ENCODE measurements around the gene PARM1.

PARM1 gene

DNA sequence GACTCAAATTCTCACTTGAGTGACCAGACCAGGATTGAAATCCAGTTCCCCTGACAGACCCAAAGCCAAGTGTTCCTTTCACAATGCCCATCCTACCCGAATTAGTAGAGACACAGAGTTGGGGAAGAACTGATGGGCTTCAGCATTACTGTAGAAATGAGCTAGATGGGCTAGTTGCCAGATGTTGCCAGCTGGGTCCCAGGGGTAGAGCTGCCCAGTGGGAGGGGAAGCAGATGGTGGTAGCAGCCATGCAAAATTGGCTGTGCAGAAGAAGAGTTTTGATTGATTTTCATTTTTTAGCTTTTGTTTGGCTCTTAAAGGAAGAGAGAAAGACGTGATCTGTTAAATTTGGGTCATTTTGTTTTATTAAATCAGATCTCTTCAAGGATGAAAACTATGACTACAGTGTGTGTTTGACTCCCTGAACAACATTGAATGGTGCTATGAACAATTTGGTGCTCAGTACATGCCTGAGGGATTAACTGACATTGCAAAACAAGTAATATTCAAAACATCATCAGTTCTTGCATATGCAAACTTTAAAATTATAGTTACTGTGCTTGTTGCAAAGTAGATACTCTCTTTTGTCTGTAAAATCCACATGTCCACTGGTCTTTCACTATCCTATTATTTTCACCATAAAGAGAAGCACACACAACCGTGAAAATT lies 86.0 kb downstream of the PARM1 start:
- TF ChIP-seq, protein P1, sequence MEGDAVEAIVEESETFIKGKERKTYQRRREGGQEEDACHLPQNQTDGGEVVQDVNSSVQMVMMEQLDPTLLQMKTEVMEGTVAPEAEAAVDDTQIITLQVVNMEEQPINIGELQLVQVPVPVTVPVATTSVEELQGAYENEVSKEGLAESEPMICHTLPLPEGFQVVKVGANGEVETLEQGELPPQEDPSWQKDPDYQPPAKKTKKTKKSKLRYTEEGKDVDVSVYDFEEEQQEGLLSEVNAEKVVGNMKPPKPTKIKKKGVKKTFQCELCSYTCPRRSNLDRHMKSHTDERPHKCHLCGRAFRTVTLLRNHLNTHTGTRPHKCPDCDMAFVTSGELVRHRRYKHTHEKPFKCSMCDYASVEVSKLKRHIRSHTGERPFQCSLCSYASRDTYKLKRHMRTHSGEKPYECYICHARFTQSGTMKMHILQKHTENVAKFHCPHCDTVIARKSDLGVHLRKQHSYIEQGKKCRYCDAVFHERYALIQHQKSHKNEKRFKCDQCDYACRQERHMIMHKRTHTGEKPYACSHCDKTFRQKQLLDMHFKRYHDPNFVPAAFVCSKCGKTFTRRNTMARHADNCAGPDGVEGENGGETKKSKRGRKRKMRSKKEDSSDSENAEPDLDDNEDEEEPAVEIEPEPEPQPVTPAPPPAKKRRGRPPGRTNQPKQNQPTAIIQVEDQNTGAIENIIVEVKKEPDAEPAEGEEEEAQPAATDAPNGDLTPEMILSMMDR (IDR thresholded peaks at IDR 0.05): no peak
- no peak overlapping the region for H3K27ac ChIP-seq
- H3K79me2 ChIP-seq: no peaks in the 10 kb centered on the region
- H3K9me3 ChIP-seq (ENCODE audit: control insufficient read depth, low read length): no peaks in the 10 kb centered on the region
- no peak overlapping the region for H3K4me2 ChIP-seq (ENCODE audit: low read length)
- H3K27me3 ChIP-seq (ENCODE audit: control insufficient read depth, insufficient read depth, low read length): no peaks in the 10 kb centered on the region
- H3K9ac ChIP-seq: no peak overlapping the region
- no peaks in the 10 kb centered on the region for H3K36me3 ChIP-seq (ENCODE audit: control insufficient read depth, insufficient read depth, low read length)
- no peak overlapping the region for H2AFZ ChIP-seq
- H3K4me3 ChIP-seq (ENCODE audit: low read depth, low read length): no peak overlapping the region
- H3K4me1 ChIP-seq: no peaks in the 10 kb centered on the region

DNA sequence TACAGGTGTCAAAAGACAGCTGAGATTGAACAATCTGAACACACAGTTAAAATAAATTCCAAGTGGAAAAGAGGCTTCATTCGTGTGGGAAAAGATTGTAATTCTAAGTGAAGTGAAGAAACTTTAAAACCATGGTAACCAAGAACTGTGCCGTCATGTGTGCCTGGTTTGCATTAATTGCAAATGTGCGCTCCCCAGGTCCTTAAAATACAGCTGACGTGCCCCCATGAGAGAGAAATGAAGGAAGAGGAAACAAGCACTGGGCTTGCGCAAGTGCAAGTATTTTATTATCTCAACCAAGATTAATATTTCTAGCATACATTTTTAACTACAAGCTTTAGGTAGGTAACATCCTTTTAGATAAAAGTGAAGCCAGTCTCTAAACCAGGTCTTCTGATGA lies 92.5 kb downstream of the PARM1 start:
- Histone ChIP-seq H3K9ac (no peak overlapping the region), H3K4me1 (no peaks in the 10 kb centered on the region), H3K27ac (no peak overlapping the region)

DNA sequence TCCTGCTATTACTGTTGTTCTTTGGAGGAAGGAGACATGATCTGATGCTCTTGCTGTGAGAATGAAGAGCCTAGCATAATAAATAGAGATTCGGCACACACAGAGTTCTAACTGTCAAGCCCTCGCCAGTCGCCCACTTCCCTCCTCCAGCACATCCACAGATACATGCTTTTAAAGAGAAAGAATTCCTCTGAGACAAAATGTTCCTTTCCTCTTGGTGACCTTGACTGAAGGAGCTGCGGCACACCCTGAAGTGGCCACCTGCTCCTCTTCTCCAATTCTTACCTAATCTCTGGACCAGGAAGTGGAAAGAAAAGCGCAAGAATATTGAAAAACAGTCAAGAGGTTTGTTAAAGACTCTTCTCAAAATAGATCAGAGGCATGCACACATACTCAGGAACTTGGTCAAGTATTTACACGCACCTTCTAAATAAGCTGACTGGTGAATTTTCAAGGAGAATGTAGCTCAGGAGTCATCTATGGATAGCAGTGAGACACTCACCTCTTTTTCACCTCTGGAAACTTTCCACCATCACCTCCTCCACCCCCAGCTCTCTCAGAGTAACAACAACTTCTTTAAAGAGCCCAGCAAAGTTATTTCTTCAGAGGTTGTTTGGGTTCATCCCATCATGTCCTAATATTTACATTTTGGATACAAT lies 95.4 kb downstream of the PARM1 start:
- peak overlapping the region; percentile 27 for H3K27ac ChIP-seq
- H3K9me3 ChIP-seq (ENCODE audit: control insufficient read depth, low read length): no peaks in the 10 kb centered on the region
- H3K36me3 ChIP-seq (ENCODE audit: control insufficient read depth, insufficient read depth, low read length): no peaks in the 10 kb centered on the region
- peak overlapping the region; percentile 29 for H3K4me2 ChIP-seq (ENCODE audit: low read length)
- H3K9ac ChIP-seq: no peak overlapping the region
- H3K27me3 ChIP-seq (ENCODE audit: control insufficient read depth, insufficient read depth, low read length): no peaks in the 10 kb centered on the region
- no peaks in the 10 kb centered on the region for H3K79me2 ChIP-seq
- H2AFZ ChIP-seq: peak overlapping the region; percentile 16
- TF ChIP-seq, protein P1 (IDR thresholded peaks at IDR 0.05): no peak
- H3K4me1 ChIP-seq: no peaks in the 10 kb centered on the region
- H3K4me3 ChIP-seq (ENCODE audit: low read depth, low read length): peak overlapping the region; percentile 4

More for the DNA sequence above, 92.5 kb downstream of the PARM1 start:
- Histone ChIP-seq H3K36me3 (ENCODE audit: control insufficient read depth, insufficient read depth, low read length) (no peaks in the 10 kb centered on the region), H3K9me3 (ENCODE audit: control insufficient read depth, low read length) (no peaks in the 10 kb centered on the region), H3K4me3 (ENCODE audit: low read depth, low read length) (no peak overlapping the region), H3K4me2 (ENCODE audit: low read length) (no peak overlapping the region), H3K27me3 (ENCODE audit: control insufficient read depth, insufficient read depth, low read length) (no peaks in the 10 kb centered on the region), H3K79me2 (no peaks in the 10 kb centered on the region), H2AFZ (no peak overlapping the region)
- TF ChIP-seq, protein P1 (IDR thresholded peaks at IDR 0.05): no peak

DNA sequence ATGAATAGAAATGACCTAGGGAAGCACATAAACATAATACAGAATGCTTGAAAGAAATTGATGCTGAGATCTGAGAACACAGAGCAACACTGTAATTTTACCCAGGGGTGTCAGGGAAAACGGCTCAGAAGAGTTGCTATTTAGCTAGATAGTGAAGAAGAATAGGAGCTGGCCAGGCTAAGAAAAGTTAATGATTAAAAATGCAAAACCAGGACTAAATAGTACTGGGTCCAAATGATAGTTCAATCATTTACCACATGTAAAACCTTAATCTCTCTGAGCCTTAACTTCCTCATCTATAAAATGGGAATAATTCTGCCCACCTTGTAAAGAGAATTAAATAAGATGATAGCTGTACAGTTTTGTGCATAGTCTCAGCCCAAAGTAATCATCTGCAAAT lies 97.1 kb downstream of the PARM1 start:
- no peak overlapping the region for H3K4me3 ChIP-seq (ENCODE audit: low read depth, low read length)
- H2AFZ ChIP-seq: no peak overlapping the region
- no peaks in the 10 kb centered on the region for H3K27me3 ChIP-seq (ENCODE audit: control insufficient read depth, insufficient read depth, low read length)
- no peak overlapping the region for H3K27ac ChIP-seq
- H3K9ac ChIP-seq: no peak overlapping the region
- no peak overlapping the region for H3K4me2 ChIP-seq (ENCODE audit: low read length)
- H3K79me2 ChIP-seq: no peaks in the 10 kb centered on the region
- no peaks in the 10 kb centered on the region for H3K36me3 ChIP-seq (ENCODE audit: control insufficient read depth, insufficient read depth, low read length)
- TF ChIP-seq, protein P1 (IDR thresholded peaks at IDR 0.05): no peak
- no peaks in the 10 kb centered on the region for H3K9me3 ChIP-seq (ENCODE audit: control insufficient read depth, low read length)
- no peaks in the 10 kb centered on the region for H3K4me1 ChIP-seq

Measured in parathyroid adenoma (tissue), 2 donors.